ENCODE results near the gene GCK.

DNA sequence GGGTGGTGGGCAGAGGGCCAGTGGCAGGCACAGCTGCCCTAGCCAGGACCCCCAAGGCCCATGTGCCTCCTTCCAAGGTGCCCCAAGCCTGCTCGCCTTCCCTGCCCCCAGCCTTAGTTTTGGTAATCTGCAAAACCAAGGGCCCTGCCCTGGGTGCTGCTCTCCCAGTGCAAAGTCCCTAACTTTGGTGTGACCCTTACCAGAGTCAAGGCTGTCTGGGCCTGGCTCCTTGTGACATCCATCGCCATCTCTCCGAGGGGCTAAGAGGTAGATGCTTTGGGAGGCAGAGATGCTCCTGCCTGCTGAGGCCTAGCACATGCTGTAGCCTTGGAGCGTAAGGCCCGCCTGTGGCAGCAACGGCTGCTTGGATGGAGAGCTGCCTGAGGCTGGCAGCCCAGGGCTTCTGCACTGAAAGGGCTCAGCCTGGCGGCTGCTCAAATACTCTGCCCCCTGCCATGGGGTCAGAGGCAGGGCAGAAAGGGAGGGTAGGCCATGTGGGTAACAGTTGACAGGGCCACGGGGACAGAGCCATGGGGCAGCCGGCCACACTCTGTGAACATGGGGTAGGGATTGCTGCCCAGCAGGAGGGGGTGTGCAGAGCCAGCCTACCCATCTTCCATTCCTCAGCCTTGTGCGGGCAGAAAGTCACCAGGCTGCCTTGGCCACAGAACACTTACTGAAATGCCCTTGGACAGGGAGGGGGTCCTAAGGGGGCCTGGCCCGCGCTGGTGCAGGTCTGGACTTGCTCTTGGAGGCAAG is 30.2 kb downstream of the GCK start:
- TF ChIP-seq POLR2AphosphoS5 (IDR thresholded peaks at IDR 0.05; ENCODE audit: low read depth, low read length) (no peak), TAF1 (IDR thresholded peaks at IDR 0.05; ENCODE audit: borderline replicate concordance, insufficient read depth, low read length) (no peak), SIN3A (IDR thresholded peaks at IDR 0.05; ENCODE audit: borderline replicate concordance, insufficient read depth, low read length) (no peak)
- TF ChIP-seq, protein P1, sequence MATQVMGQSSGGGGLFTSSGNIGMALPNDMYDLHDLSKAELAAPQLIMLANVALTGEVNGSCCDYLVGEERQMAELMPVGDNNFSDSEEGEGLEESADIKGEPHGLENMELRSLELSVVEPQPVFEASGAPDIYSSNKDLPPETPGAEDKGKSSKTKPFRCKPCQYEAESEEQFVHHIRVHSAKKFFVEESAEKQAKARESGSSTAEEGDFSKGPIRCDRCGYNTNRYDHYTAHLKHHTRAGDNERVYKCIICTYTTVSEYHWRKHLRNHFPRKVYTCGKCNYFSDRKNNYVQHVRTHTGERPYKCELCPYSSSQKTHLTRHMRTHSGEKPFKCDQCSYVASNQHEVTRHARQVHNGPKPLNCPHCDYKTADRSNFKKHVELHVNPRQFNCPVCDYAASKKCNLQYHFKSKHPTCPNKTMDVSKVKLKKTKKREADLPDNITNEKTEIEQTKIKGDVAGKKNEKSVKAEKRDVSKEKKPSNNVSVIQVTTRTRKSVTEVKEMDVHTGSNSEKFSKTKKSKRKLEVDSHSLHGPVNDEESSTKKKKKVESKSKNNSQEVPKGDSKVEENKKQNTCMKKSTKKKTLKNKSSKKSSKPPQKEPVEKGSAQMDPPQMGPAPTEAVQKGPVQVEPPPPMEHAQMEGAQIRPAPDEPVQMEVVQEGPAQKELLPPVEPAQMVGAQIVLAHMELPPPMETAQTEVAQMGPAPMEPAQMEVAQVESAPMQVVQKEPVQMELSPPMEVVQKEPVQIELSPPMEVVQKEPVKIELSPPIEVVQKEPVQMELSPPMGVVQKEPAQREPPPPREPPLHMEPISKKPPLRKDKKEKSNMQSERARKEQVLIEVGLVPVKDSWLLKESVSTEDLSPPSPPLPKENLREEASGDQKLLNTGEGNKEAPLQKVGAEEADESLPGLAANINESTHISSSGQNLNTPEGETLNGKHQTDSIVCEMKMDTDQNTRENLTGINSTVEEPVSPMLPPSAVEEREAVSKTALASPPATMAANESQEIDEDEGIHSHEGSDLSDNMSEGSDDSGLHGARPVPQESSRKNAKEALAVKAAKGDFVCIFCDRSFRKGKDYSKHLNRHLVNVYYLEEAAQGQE (IDR thresholded peaks at IDR 0.05; ENCODE audit: insufficient read depth in 1 of 2, low read depth in 2 of 2, low read length in 2 of 2): no peak
